Endothelial cell of umbilical vein (primary cell): ENCODE measurements around the gene MSL1. TPM values are rescaled to one million over a fixed set of nuclear protein-coding genes. Genes with fewer than 3 reads are reported as not detected.

Experiments used
- BruUV-seq: library from RNA; stranded (reverse); fragments of 400-500 nt; replicated peaks from 2 replicates; lab custom pipeline; 2021; lab: Mats Ljungman, UMichigan
- CTCF ChIA-PET: fragments of 300-600, 350-600 bp; sonication (Branson Sonifier 250); formaldehyde crosslinking; loops from one replicate; lab custom pipeline; 2021; ENCODE audit warnings: antibody characterized with exemption, inconsistent platforms; lab: Charles Lee
- POLR2A ChIA-PET: fragments of 300-600, 350-600 bp; sonication (Branson Sonifier 250); formaldehyde crosslinking; loops from one replicate; lab custom pipeline; 2021; ENCODE audit warnings: antibody characterized with exemption, inconsistent platforms; lab: Charles Lee
- DNase-seq: peaks from one replicate; pipeline ENCODE4 v3.0.0-alpha.2; 2011; ENCODE audit warnings: low read depth, low spot score
- FAIRE-seq: peaks from 2 replicates; lab custom pipeline; 2011; peaks lifted over from hg19 to GRCh38; lab: Jason Lieb, UNC
- H2AFZ ChIP-seq: 2 replicates; pipeline ENCODE4 v1.6.0; 2012; ENCODE audit warnings: low read depth, low read length, control low read depth, inconsistent platforms
- H3K27ac ChIP-seq: 2 replicates; pipeline ENCODE4 v1.5.1; 2011; ENCODE audit warnings: low read depth, mild to moderate bottlenecking, control low read depth, low read length, moderate library complexity; ENCODE audit not compliant: insufficient read depth
- H3K27me3 ChIP-seq, 2 experiments: 2 replicates each; pipeline versions ENCODE4 v1.6.0 to v1.6.1; 2011; ENCODE audit warnings: low read length in 2 of 2, mixed read lengths in 1 of 2; ENCODE audit not compliant: control insufficient read depth in 2 of 2, insufficient read depth in 2 of 2
- H3K36me3 ChIP-seq, 2 experiments: 2 replicates in 1 of 2; 3 replicates in 1 of 2; pipeline ENCODE4 v1.5.1; 2011; ENCODE audit warnings: low read length in 2 of 2, mild to moderate bottlenecking in 1 of 2, moderate library complexity in 1 of 2; ENCODE audit not compliant: control insufficient read depth in 2 of 2, insufficient read depth in 2 of 2; ENCODE audit errors: extremely low read depth in 1 of 2
- H3K4me1 ChIP-seq: 3 replicates; pipeline ENCODE4 v1.5.1; 2011; ENCODE audit warnings: mild to moderate bottlenecking, low read length; ENCODE audit not compliant: control insufficient read depth, insufficient read depth; ENCODE audit errors: extremely low read depth
- H3K4me2 ChIP-seq: 2 replicates; pipeline ENCODE4 v1.6.1; 2011; ENCODE audit warnings: low read length, control low read depth, mixed read lengths; ENCODE audit not compliant: insufficient read depth
- H3K4me3 ChIP-seq, 3 experiments: fragments of 200-600 bp in 1 of 3; sonication (generic), shearing (Covaris generic) in 1 of 3; replicated peaks in 1 of 3; 2 replicates each; pipeline ENCODE4 v1.5.1; 2011 to 2016; ENCODE audit warnings: control low read depth in 3 of 3, low read length in 3 of 3, mild to moderate bottlenecking in 2 of 3, inconsistent platforms in 1 of 3, low read depth in 1 of 3, moderate library complexity in 1 of 3; ENCODE audit not compliant: insufficient read depth in 1 of 3
- H3K79me2 ChIP-seq: 2 replicates; pipeline ENCODE4 v1.6.0; 2012; ENCODE audit warnings: low read length, inconsistent platforms; ENCODE audit not compliant: control insufficient read depth, insufficient read depth
- H3K9ac ChIP-seq: replicated peaks from 2 replicates; pipeline ENCODE3; 2011; ENCODE audit warnings: low read length, control low read depth; ENCODE audit not compliant: insufficient read depth; ENCODE audit errors: extremely low read depth
- H3K9me1 ChIP-seq: replicated peaks from 3 replicates; pipeline ENCODE4 v1.6.0; 2011; ENCODE audit warnings: mild to moderate bottlenecking, low read length; ENCODE audit not compliant: control insufficient read depth, insufficient read depth; ENCODE audit errors: extremely low read depth
- H3K9me3 ChIP-seq: replicated peaks from 2 replicates; pipeline ENCODE4 v1.5.1; 2012; ENCODE audit warnings: low read length, inconsistent platforms; ENCODE audit not compliant: control insufficient read depth, insufficient read depth
- H4K20me1 ChIP-seq: replicated peaks from 2 replicates; pipeline ENCODE3; 2011; ENCODE audit warnings: mild to moderate bottlenecking, low read length; ENCODE audit not compliant: control insufficient read depth, insufficient read depth; ENCODE audit errors: extremely low read depth
- FOS ChIP-seq: IDR thresholded peaks from 2 replicates; pipeline ENCODE4 v1.6.1; 2011; ENCODE audit warnings: mild to moderate bottlenecking, low read length, moderate library complexity, borderline replicate concordance; ENCODE audit not compliant: insufficient read depth
- GATA2 ChIP-seq: IDR thresholded peaks from 2 replicates; pipeline ENCODE4 v1.7.0; 2011; ENCODE audit warnings: low read depth, mild to moderate bottlenecking, moderate library complexity, mixed read lengths, low read length; ENCODE audit not compliant: insufficient read length, insufficient read depth
- dilution Hi-C: fragments of 300-500 bp; cut with MboI; formaldehyde crosslinking; loops from one replicate; pipeline ENCODE4 v1.15.0; 2019; ENCODE audit warnings: low sequenced_read_pairs; ENCODE audit not compliant: extremely low pct_ligation_motif_present
- intact Hi-C: fragments of 100-400 bp; cut with micrococcal nuclease; formaldehyde crosslinking; loops from one replicate; pipeline ENCODE4 v1.10.0; 2022
- microRNA-seq: library from miRNA; unstranded; fragments of <30 nt; microRNA quantifications from one replicate; pipeline ENCODE4 v1.2.0, GENCODE V29; 2021; ENCODE audit warnings: borderline number of aligned reads, borderline replicate concordance
- polyA plus RNA-seq, 4 experiments: library from polyadenylated mRNA; depleted of rRNA in 3 of 4; stranded (reverse) in 3 of 4; unstranded in 1 of 4; fragments of >200 nt; gene quantifications; 2 replicates each; pipeline versions ENCODE4 v1.2.1 to v1.2.3, GENCODE V29; 2011 to 2012; ENCODE audit warnings: missing spikeins in 1 of 4
- total RNA-seq: library from RNA; stranded (reverse); gene quantifications from 2 replicates; pipeline ENCODE4 v1.2.3, GENCODE V29; 2021
- TF ChIP-seq, protein P1 (sequence below): IDR thresholded peaks from 2 replicates; pipeline ENCODE4 v1.6.1; 2011; ENCODE audit not compliant: insufficient read depth, insufficient read length

Gene MSL1
- total and polyA plus RNA-seq, 2 donors (not counting 3 experiments of a cell fraction or from before 2014, with no cell fraction given), result 30.9 to 95.0 TPM

DNA sequence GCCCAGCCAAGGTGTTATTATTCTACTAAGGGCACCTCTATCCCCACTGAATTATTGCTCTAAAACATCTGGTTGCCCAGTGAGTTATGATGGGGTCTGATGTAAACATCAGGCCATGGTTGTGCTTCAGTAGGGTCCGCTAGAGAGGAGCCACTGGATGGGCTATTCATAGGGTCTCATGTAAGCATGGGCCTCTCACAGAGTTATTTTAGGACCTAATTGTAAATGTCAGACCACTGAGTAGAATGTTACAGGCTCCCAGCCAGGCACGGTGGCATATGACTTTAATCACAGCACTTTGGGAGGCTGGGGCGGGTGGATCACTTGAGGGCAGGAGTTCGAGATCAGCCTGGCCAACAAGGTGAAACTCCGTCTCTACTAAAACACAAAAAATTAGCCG is 60.8 kb downstream of the MSL1 start:
- BruUV-seq, result no TSS peak
- H3K9ac ChIP-seq, result no peak overlapping the region
- H3K27ac ChIP-seq, result no peak overlapping the region
- no peaks in the 10 kb centered on the region for H4K20me1 ChIP-seq
- H3K27me3 ChIP-seq, result no peaks in the 10 kb centered on the region
- dilution Hi-C loops (no loop called here), intact Hi-C loops (no loop called here)
- H3K4me3 ChIP-seq, result no peak overlapping the region
- no peaks in the 10 kb centered on the region for H3K9me3 ChIP-seq
- DNase-seq (no peak), FAIRE-seq (no peak)
- H3K79me2 ChIP-seq, result no peaks in the 10 kb centered on the region
- no peak overlapping the region for H2AFZ ChIP-seq
- ChIA-PET POLR2A (no interaction called here), CTCF (interaction anchor here (1.1 to 1.9 kb wide), 3 partner anchors 9 to 19 kb away, joined by 3 to 7 read pairs (median 5); no protein-coding TSS in a partner anchor)
- H3K4me2 ChIP-seq, result no peak overlapping the region
- TF ChIP-seq, protein P1, sequence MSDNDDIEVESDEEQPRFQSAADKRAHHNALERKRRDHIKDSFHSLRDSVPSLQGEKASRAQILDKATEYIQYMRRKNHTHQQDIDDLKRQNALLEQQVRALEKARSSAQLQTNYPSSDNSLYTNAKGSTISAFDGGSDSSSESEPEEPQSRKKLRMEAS, result no peak
- no peak for TF ChIP-seq GATA2
- no peak for TF ChIP-seq FOS
- H3K36me3 ChIP-seq, result peaks cover 0 to 1% of the 10 kb centered on the region in 2 experiments
- no peaks in the 10 kb centered on the region for H3K4me1 ChIP-seq
- no peaks in the 10 kb centered on the region for H3K9me1 ChIP-seq

Small RNA genes lying within 50 kb of the gene (microRNA-seq; reads per million reads assigned to microRNA genes)
- not detected for gene MIR6866

Other genes starting within 250 kb of the MSL1 start
- gene GSDMB, start 203.3 kb upstream of the MSL1 start, total RNA-seq, result 11.0 and 11.6 TPM in 2 replicates
- 5.0 and 5.4 TPM in 2 replicates for gene GSDMB, start 203.3 kb upstream of the MSL1 start, polyA plus RNA-seq
- gene ORMDL3, start 194.4 kb upstream of the MSL1 start, total RNA-seq, result 26.7 and 29.8 TPM in 2 replicates
- 49.8 and 53.4 TPM in 2 replicates for gene ORMDL3, start 194.4 kb upstream of the MSL1 start, polyA plus RNA-seq
- gene LRRC3C, start 194.2 kb upstream of the MSL1 start, total RNA-seq, result not detected in 2 replicates
- not detected in 2 replicates for gene LRRC3C, start 194.2 kb upstream of the MSL1 start, polyA plus RNA-seq
- not detected in 2 replicates for gene GSDMA, start 159.0 kb upstream of the MSL1 start, total RNA-seq
- gene GSDMA, start 159.0 kb upstream of the MSL1 start, polyA plus RNA-seq, result not detected in 2 replicates
- 136 and 142 TPM in 2 replicates for gene PSMD3, start 141.2 kb upstream of the MSL1 start, total RNA-seq
- 117 and 120 TPM in 2 replicates for gene PSMD3, start 141.2 kb upstream of the MSL1 start, polyA plus RNA-seq
- 2.4 and 2.9 TPM in 2 replicates for gene CSF3, start 106.5 kb upstream of the MSL1 start, total RNA-seq
- 0.80 and 1.0 TPM in 2 replicates for gene CSF3, start 106.5 kb upstream of the MSL1 start, polyA plus RNA-seq
- 120 and 124 TPM in 2 replicates for gene MED24, start 67.6 kb upstream of the MSL1 start, total RNA-seq
- 120 and 122 TPM in 2 replicates for gene MED24, start 67.6 kb upstream of the MSL1 start, polyA plus RNA-seq
- gene THRA, start 59.0 kb upstream of the MSL1 start, total RNA-seq, result 24.9 and 29.6 TPM in 2 replicates
- gene THRA, start 59.0 kb upstream of the MSL1 start, polyA plus RNA-seq, result 17.4 and 18.8 TPM in 2 replicates
- gene NR1D1, start 21.4 kb upstream of the MSL1 start, total RNA-seq, result 5.2 and 6.1 TPM in 2 replicates
- 2.3 and 2.5 TPM in 2 replicates for gene NR1D1, start 21.4 kb upstream of the MSL1 start, polyA plus RNA-seq
- 91.2 and 107 TPM in 2 replicates for gene CASC3, start 18.6 kb downstream of the MSL1 start, total RNA-seq
- 59.9 and 64.1 TPM in 2 replicates for gene CASC3, start 18.6 kb downstream of the MSL1 start, polyA plus RNA-seq
- gene RAPGEFL1, start 55.5 kb downstream of the MSL1 start, total RNA-seq, result 11.8 and 13.4 TPM in 2 replicates
- gene RAPGEFL1, start 55.5 kb downstream of the MSL1 start, polyA plus RNA-seq, result 8.6 and 9.2 TPM in 2 replicates
- 29.0 and 30.4 TPM in 2 replicates for gene WIPF2, start 97.3 kb downstream of the MSL1 start, total RNA-seq
- gene WIPF2, start 97.3 kb downstream of the MSL1 start, polyA plus RNA-seq, result 8.4 and 10.4 TPM in 2 replicates
- 49.9 and 55.2 TPM in 2 replicates for gene CDC6, start 165.9 kb downstream of the MSL1 start, total RNA-seq
- 13.4 and 15.5 TPM in 2 replicates for gene CDC6, start 165.9 kb downstream of the MSL1 start, polyA plus RNA-seq
- gene RARA, start 187.2 kb downstream of the MSL1 start, total RNA-seq, result 37.8 and 43.4 TPM in 2 replicates
- 11.2 and 11.9 TPM in 2 replicates for gene RARA, start 187.2 kb downstream of the MSL1 start, polyA plus RNA-seq
- 0.39 and 0.40 TPM in 2 replicates for gene GJD3, start 242.8 kb downstream of the MSL1 start, total RNA-seq
- 0.10 TPM in 1 of 2 replicates, not detected in the other for gene GJD3, start 242.8 kb downstream of the MSL1 start, polyA plus RNA-seq